Measurements from ENCODE around the gene ODR4.

DNA sequence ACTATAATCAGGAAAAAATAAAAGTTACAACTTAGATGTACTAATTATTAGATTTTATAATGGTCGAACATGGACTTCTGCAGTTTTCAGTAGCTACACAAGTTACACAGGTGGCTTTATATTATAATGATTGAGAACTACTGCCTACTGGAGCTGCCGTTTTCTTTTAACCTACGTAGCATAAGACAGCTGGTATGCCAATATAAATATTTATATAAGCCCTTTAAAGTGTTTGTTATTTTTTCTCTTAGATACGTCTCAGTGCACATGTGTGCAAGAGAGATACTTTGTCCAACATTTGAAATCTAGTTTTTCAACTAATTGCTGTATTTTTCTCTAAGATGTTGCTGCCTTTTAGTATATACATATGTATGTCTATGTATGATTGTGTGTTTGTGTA, 42.9 kb downstream of the ODR4 start:
- TF ChIP-seq POLR2A (IDR thresholded peaks at IDR 0.05): no peak
- TF ChIP-seq, protein P1, sequence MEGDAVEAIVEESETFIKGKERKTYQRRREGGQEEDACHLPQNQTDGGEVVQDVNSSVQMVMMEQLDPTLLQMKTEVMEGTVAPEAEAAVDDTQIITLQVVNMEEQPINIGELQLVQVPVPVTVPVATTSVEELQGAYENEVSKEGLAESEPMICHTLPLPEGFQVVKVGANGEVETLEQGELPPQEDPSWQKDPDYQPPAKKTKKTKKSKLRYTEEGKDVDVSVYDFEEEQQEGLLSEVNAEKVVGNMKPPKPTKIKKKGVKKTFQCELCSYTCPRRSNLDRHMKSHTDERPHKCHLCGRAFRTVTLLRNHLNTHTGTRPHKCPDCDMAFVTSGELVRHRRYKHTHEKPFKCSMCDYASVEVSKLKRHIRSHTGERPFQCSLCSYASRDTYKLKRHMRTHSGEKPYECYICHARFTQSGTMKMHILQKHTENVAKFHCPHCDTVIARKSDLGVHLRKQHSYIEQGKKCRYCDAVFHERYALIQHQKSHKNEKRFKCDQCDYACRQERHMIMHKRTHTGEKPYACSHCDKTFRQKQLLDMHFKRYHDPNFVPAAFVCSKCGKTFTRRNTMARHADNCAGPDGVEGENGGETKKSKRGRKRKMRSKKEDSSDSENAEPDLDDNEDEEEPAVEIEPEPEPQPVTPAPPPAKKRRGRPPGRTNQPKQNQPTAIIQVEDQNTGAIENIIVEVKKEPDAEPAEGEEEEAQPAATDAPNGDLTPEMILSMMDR (IDR thresholded peaks at IDR 0.05): no peak

Data from thyroid gland (tissue), 4 donors.